GM20000 (cell line): ENCODE measurements around the gene SNED1.

ENCODE experiments used
- DNase-seq: peaks from one replicate; pipeline ENCODE4 v3.0.0; 2012; ENCODE audit warnings: low spot score
- CTCF ChIP-seq: IDR thresholded peaks from 2 replicates; pipeline ENCODE4 v1.5.1; 2012; ENCODE audit warnings: mild to moderate bottlenecking, control low read depth; ENCODE audit errors: extremely low read depth, missing control alignments

Gene SNED1

DNA sequence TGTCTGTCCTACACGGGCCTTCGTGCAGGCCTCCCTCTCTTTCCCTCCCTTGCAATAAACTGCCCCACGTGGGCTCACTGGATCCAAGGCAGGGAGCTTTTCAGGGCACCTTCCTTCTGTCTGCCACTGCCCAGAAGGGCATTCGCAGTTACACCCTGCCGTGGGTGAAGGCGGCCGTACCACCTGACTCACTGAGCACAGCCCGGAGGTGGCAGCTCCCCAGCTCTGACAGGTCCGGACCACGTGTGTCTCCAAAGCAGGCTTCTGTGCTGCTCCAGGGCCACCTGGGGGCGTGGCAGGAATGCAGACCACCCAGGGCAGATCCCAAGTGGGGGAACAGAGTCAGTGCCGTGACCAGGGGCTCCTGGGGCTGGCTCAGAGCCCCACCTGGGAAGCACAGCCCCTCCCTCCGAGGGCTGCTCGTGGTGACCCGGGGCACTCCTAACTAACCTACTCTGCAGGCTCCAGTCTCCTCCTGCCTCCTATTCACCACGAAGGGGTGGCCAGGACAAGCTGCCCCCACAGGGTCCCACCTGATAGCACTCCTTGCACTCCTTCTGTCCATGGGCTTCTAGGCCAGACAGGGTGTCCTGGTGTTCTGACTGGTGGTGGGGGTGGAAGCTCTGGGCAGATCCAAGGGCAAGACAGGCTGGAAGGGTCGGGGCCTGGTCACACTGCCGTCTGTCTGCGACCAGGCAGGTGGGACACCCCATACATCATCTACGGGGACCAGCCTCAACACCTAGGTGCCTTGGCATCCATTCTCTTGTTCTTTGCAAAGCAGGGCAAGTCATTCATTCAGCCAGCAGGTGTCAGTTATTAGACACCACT is 9.7 kb downstream of the SNED1 start:
- DNase-seq: no peak
- TF ChIP-seq CTCF: no peak

DNA sequence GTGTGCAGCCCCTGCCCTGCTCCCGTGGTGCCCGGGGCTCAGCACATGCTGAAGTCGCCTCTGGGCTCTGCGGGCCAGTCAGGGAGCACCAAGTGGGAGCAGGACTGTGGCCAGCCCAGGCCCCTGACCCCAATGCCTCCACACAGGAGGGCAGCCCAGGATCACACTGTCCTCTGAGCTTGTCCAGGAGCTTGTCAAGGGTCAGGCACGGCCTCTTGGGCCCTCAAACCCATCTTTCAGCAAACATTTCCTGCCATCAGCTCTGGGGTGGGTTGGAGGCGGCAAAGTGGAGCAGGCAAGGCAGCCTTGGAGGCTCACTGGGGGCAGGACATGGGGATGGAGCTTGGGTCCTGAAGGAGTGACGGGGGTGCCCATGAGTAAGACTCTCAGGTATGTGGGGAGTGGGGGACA is 10.3 kb downstream of the SNED1 start:
- TF ChIP-seq CTCF: no peak
- no peak for DNase-seq

- no peak for TF ChIP-seq CTCF
- DNase-seq: no peak
These were observed 10.8 kb downstream of the SNED1 start for GRCh38 chr2:241009191-241009590.

DNA sequence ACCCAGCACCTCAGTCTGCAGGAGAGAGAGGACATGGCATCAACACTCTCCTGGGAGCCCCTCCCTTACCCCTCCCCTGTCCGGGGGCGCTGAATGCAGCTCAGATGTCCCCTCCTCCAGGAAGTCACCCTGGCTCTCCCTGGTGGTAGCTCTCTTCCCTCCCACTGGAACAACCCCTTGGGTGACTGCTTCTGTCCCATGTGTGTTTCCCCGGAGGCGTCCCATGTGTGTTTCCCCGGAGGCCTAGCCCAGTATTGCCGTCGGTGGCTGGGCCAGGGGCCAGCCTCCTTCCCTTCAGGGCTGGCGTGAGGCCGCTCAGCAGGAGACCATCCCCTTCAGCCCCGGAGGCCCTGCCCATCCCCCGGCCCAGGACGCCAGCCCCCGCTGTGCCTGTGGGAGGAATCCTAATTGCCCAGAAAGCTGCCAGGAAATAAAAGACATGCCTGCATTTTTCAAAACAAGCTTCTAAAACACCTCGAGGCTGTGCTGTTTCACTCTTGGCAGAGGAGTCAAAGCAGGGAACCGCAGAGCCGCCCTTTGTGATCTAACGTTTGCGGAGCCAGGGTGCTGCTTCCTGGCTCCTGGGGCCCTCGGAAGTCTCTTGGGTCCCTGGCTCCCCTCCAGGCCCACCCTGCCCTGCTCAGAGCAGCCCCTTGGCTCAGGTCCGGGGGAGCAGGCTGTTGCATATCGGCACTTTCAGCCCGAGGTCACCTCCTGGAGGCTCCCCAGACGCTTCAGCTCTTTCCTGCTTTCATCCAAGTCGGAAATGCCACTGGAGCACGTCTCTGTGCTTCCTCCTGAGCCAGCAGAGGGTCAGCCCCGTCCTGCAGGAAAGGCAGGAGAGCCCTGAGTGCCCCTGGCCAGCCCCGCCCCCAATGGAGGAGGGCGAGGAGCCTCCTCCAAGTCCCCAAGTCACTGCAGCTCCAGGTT is 11.4 kb downstream of the SNED1 start:
- DNase-seq: peak; percentile 64
- no peak for TF ChIP-seq CTCF

GRCh38 chr2:241010531-241011295 is 12.3 kb downstream of the SNED1 start:
- no peak for DNase-seq
- no peak for TF ChIP-seq CTCF

DNA sequence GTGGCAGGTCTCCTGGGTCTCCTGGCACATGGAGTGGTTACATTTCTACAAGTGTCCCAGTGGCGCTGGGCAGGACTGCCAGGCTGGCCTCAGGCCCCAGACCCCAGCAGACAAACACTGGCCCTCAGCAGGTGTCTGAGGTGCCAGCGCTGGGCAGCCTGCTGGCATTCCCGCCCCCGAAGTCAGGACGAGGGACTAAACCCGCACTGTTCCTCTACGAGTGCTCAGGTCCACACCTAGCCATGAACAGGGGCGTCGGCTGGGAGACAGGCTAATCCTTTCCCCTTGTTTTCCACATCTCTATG is 12.8 kb downstream of the SNED1 start:
- TF ChIP-seq CTCF: no peak
- no peak for DNase-seq
